NT2/D1 (cell line): Measurements from ENCODE around the gene GCK.

Source experiments
- SUZ12 ChIP-seq: IDR thresholded peaks from 2 replicates; pipeline ENCODE4 v1.6.1; 2011; ENCODE audit not compliant: insufficient read length, insufficient read depth; ENCODE audit errors: extremely low read depth
- YY1 ChIP-seq: IDR thresholded peaks from 2 replicates; pipeline ENCODE4 v1.6.1; 2011; ENCODE audit not compliant: insufficient read length, insufficient read depth
- ZNF274 ChIP-seq: IDR thresholded peaks from 2 replicates; pipeline ENCODE4 v1.6.1; 2011; ENCODE audit warnings: mild to moderate bottlenecking, low read depth, low read length

DNA sequence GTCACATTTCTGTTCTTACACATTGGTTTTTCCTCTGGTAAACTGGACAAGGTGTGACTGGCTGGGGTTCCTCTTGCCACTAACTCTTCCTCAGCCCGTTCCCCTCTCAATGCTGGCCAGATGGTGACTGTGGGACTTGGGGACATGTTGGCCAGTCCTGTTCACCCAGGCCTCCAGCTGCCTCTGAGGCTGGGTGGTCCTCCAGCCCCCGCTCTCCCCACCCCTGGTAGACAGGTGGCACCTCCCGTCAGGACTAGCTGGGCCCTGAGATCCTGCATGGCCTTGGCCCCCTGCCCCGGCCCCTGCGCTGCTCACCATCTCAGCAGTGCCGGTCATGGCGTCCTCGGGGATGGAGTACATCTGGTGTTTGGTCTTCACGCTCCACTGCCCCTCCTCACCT is 37.3 kb downstream of the GCK start:
- TF ChIP-seq YY1 (no peak), SUZ12 (no peak), ZNF274 (no peak)
